OCI-LY1 (cell line): ENCODE results near the gene TRIM40.
"Not testable (repeated sequence)": the region's sequence is repeated elsewhere in the genome, so short reads cannot be mapped to it uniquely, and the experiment has no call there.

Source experiments
- H2AFZ ChIP-seq: fragments of 200-600 bp; sonication (generic), shearing (Covaris generic); 2 replicates; pipeline ENCODE4 v1.6.0; 2014; ENCODE audit warnings: antibody characterized with exemption, mild to moderate bottlenecking, low read length
- H3F3A ChIP-seq: fragments of 200-600 bp; sonication (generic), shearing (Covaris generic); 2 replicates; pipeline ENCODE4 v1.6.0; 2014; ENCODE audit warnings: mild to moderate bottlenecking, antibody characterized with exemption, low read length, moderate library complexity; ENCODE audit not compliant: insufficient read depth
- H3K27ac ChIP-seq: fragments of 200-600 bp; sonication (generic); 2 replicates; pipeline ENCODE4 v1.5.1; 2014; ENCODE audit warnings: low read length, mixed run types, mild to moderate bottlenecking, low read depth; ENCODE audit not compliant: poor library complexity, severe bottlenecking
- H3K27me3 ChIP-seq: fragments of 200-600 bp; sonication (generic); 2 replicates; pipeline ENCODE4 v1.6.0; 2014; ENCODE audit warnings: antibody characterized with exemption, mild to moderate bottlenecking, low read length, moderate library complexity; ENCODE audit not compliant: insufficient read depth
- H3K36me3 ChIP-seq: fragments of 200-600 bp; sonication (generic); 2 replicates; pipeline ENCODE4 v1.6.1; 2014; ENCODE audit warnings: mild to moderate bottlenecking, antibody characterized with exemption, low read length, moderate library complexity, mixed read lengths; ENCODE audit not compliant: insufficient read depth
- H3K4me1 ChIP-seq: fragments of 200-600 bp; sonication (generic); 2 replicates; pipeline ENCODE4 v1.5.1; 2014; ENCODE audit warnings: mild to moderate bottlenecking, low read length, moderate library complexity; ENCODE audit not compliant: insufficient read depth, severe bottlenecking
- H3K4me2 ChIP-seq: fragments of 200-600 bp; sonication (generic), shearing (Covaris generic); 2 replicates; pipeline ENCODE4 v1.6.1; 2014; ENCODE audit warnings: low read length
- H3K4me3 ChIP-seq: fragments of 200-600 bp; sonication (generic); 2 replicates; pipeline ENCODE4 v1.5.1; 2014; ENCODE audit warnings: low read length, low read depth, mild to moderate bottlenecking, mixed read lengths; ENCODE audit not compliant: poor library complexity, severe bottlenecking
- H3K79me2 ChIP-seq: fragments of 200-600 bp; shearing (Covaris generic); 2 replicates; pipeline ENCODE4 v1.6.1; 2016; ENCODE audit warnings: mixed run types, low read length, mixed read lengths; ENCODE audit not compliant: insufficient read depth
- H3K9ac ChIP-seq: fragments of 200-600 bp; sonication (generic), shearing (Covaris generic); 2 replicates; pipeline ENCODE4 v1.6.1; 2014; ENCODE audit warnings: mild to moderate bottlenecking, low read length, mixed read lengths
- H3K9me2 ChIP-seq: fragments of 200-600 bp; sonication (generic), shearing (Covaris generic); 2 replicates; pipeline ENCODE4 v1.6.1; 2014; ENCODE audit warnings: low read depth, mild to moderate bottlenecking, low read length, mixed read lengths
- H3K9me3 ChIP-seq: fragments of 200-600 bp; shearing (Covaris generic); 2 replicates; pipeline ENCODE4 v1.6.1; 2014; ENCODE audit warnings: low read length, mixed read lengths
- H4K20me1 ChIP-seq: fragments of 200-600 bp; sonication (generic), shearing (Covaris generic); 2 replicates; pipeline ENCODE4 v1.6.0; 2016; ENCODE audit warnings: mild to moderate bottlenecking, low read length; ENCODE audit not compliant: insufficient read depth
- CTCF ChIP-seq: fragments of 200-600 bp; sonication (generic), shearing (Covaris generic); IDR thresholded peaks from 2 replicates; pipeline ENCODE4 v1.5.1; 2017; ENCODE audit warnings: mild to moderate bottlenecking, antibody characterized with exemption, low read length, moderate library complexity, mixed read lengths
- EZH2 ChIP-seq: fragments of 200-600 bp; sonication (generic), shearing (Covaris generic); IDR thresholded peaks from 2 replicates; pipeline ENCODE4 v1.8.0; 2017; ENCODE audit warnings: borderline replicate concordance, mixed run types, mild to moderate bottlenecking, antibody characterized with exemption, low read length, moderate library complexity, mixed read lengths

TRIM40 gene

GRCh38 chr6:30136570-30137286 lies 788 bp downstream of the TRIM40 start:
- Histone ChIP-seq H3K9me3 (no peaks in the 10 kb centered on the region), H3K9ac (no peak overlapping the region), H4K20me1 (no peaks in the 10 kb centered on the region), H3K27me3 (no peaks in the 10 kb centered on the region), H2AFZ (no peak overlapping the region), H3K4me2 (no peak overlapping the region), H3K9me2 (no peaks in the 10 kb centered on the region), H3K27ac (no peak overlapping the region), H3K4me1 (no peaks in the 10 kb centered on the region), H3F3A (no peaks in the 10 kb centered on the region), H3K4me3 (no peak overlapping the region), H3K36me3 (no peaks in the 10 kb centered on the region), H3K79me2 (no peaks in the 10 kb centered on the region)
- TF ChIP-seq CTCF (no peak), EZH2 (no peak)

- not testable (repeated sequence) for H3K27me3 ChIP-seq, H3F3A ChIP-seq, H3K4me2 ChIP-seq, H3K27ac ChIP-seq, H3K9me3 ChIP-seq, H3K9ac ChIP-seq, H3K79me2 ChIP-seq, H3K4me1 ChIP-seq, H3K9me2 ChIP-seq, H3K4me3 ChIP-seq, H3K36me3 ChIP-seq, H2AFZ ChIP-seq, H4K20me1 ChIP-seq
Observed at GRCh38 chr6:30140240-30140639, 4.3 kb downstream of the TRIM40 start.

GRCh38 chr6:30142665-30143064 lies 6.7 kb downstream of the TRIM40 start:
- Histone ChIP-seq H4K20me1 (no peaks in the 10 kb centered on the region), H3F3A (no peaks in the 10 kb centered on the region), H3K27ac (no peak overlapping the region), H3K27me3 (no peaks in the 10 kb centered on the region), H3K4me2 (no peak overlapping the region), H3K9ac (no peak overlapping the region), H3K4me1 (no peaks in the 10 kb centered on the region), H2AFZ (no peak overlapping the region), H3K4me3 (no peak overlapping the region), H3K9me3 (no peaks in the 10 kb centered on the region), H3K79me2 (no peaks in the 10 kb centered on the region), H3K9me2 (no peaks in the 10 kb centered on the region), H3K36me3 (no peaks in the 10 kb centered on the region)
- no peak for TF ChIP-seq CTCF
- no peak for TF ChIP-seq EZH2

- H3K27me3 ChIP-seq, result no peaks in the 10 kb centered on the region
- no peak overlapping the region for H3K27ac ChIP-seq
- no peaks in the 10 kb centered on the region for H3K4me1 ChIP-seq
- H3K4me3 ChIP-seq, result no peak overlapping the region
- H3K9me2 ChIP-seq, result no peaks in the 10 kb centered on the region
- no peaks in the 10 kb centered on the region for H3K9me3 ChIP-seq
- no peak overlapping the region for H3K4me2 ChIP-seq
- TF ChIP-seq CTCF (no peak), EZH2 (no peak)
- no peaks in the 10 kb centered on the region for H3K79me2 ChIP-seq
- H4K20me1 ChIP-seq, result no peaks in the 10 kb centered on the region
- no peaks in the 10 kb centered on the region for H3F3A ChIP-seq
- H3K9ac ChIP-seq, result no peak overlapping the region
- no peak overlapping the region for H2AFZ ChIP-seq
- no peaks in the 10 kb centered on the region for H3K36me3 ChIP-seq
Observed at GRCh38 chr6:30143780-30144179, 7.8 kb downstream of the TRIM40 start.
